HG03442 (cell line): ENCODE measurements around the gene EXOC3.
A peak's percentile ranks its signal among the peaks of the same experiment; 100 is the strongest.

ENCODE experiments used
- ATAC-seq: cut with Tn5 transposase; IDR thresholded peaks from one replicate; pipeline ENCODE4 v1.9.1; 2021; ENCODE audit warnings: mild to moderate bottlenecking, moderate library complexity; ENCODE audit not compliant: unreplicated experiment

Gene EXOC3

DNA sequence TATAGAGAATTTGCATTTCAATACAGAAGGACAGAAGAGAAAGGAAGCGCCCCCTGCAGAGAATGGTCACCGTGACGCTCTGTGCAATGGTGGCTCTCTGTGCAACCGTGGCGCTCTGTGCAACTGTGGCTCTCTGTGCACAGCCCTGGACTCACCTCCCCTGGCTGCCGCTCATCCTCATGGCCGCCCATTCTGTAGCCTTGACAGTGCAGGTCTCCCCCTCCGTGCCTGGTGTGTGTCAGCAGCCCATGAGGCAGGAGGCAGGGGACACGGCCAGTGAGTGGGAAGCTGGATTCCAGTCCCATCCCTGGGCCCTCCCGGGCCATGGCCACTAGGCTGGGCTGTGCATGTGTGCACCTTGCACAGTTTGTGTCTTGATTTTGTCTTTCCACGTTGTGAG lies 12.0 kb downstream of the EXOC3 start:
- ATAC-seq, result no peak

DNA sequence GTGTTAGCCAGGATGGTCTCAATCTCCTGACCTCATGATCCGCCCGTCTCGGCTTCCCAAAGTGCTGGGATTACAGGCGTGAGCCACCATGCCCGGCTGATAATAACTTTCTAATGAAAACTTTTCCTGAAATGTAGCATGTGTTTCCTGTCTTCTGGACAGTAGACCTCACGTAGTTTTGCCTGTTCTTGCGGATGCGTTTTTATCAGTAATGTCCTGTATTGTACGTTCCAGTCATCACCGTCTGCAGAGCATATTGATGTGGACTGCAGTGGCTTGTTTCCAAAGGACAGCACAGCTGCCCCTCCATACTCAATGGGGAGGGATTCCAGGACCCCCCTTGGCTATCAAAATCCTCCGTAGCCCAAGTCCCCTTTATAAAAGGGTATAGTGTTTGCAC lies 12.8 kb downstream of the EXOC3 start:
- ATAC-seq, result no peak

DNA sequence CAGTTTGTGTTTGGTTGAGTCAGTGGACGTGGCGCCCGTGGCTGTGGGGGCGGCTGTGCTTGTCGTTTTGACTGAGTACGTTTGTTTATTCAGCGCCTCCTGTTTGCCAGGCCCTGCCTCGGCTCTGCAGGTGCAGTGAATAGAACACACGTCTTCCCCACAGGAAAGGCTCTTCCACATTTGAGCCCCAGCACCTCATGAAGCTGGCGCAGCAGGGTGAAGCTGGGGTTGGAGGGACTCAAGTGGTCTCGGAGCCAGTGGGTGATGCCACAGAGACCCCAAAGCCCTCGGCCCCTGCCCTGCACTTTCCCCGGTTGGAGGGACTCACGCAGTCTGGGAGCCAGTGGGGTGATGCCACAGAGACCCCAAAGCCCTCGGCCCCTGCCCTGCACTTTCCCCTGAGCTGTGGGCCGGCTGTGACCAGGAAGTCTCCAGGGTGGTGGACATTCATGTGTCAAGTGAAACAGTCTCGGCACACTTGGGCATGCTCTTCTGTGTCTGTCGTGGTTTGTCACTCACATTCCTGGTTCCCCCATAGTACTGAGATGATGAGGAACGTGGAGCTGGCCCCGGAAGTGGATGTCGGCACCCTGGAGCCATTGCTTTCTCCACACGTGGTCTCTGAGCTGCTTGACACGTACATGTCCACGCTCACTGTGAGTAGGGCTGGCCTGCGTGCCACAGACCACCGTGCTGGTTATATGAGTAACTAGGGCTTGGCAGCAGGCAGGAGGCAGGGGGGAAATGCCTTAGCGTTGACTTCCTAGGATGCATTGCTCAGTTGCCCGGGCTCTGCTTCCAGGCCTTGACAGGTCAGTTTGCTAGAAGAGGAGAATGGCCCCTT lies 13.6 kb downstream of the EXOC3 start:
- ATAC-seq, result no peak

DNA sequence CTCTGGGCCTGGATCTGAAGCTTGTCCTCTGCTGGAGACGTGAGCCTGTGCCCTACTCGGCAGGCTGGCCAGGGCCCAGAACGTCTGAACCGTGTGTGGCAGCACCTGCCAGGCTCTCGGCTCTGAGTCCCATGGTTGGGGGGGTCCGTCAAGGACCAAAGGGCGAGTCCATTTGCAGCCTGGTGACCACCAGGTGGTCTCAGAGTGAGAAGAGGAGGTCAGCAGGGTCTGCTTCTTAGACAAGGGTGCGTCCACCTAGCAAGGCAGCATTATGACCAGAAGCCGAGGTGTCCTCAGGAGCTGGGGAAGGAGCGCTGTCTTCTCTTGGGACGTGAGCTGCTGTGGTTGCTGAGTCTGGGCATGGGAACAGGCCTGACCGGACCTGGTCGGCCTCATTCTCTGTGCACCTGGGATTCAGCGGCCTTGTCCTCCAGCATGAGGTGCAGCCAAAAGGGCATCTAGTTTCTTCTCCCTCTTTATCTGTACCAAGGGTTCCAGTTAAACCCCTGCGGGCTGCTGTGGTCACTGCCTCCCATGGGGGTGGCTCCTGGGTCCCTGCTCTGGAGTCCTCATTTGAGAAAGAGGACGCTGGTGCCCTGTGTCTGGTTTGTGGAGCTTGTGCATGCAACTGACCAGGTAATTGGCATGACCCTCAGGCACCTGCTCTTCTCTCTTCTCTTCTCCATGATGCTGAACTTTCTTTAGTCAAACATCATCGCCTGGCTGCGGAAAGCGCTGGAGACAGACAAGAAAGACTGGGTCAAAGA lies 14.4 kb downstream of the EXOC3 start:
- no peak for ATAC-seq

DNA sequence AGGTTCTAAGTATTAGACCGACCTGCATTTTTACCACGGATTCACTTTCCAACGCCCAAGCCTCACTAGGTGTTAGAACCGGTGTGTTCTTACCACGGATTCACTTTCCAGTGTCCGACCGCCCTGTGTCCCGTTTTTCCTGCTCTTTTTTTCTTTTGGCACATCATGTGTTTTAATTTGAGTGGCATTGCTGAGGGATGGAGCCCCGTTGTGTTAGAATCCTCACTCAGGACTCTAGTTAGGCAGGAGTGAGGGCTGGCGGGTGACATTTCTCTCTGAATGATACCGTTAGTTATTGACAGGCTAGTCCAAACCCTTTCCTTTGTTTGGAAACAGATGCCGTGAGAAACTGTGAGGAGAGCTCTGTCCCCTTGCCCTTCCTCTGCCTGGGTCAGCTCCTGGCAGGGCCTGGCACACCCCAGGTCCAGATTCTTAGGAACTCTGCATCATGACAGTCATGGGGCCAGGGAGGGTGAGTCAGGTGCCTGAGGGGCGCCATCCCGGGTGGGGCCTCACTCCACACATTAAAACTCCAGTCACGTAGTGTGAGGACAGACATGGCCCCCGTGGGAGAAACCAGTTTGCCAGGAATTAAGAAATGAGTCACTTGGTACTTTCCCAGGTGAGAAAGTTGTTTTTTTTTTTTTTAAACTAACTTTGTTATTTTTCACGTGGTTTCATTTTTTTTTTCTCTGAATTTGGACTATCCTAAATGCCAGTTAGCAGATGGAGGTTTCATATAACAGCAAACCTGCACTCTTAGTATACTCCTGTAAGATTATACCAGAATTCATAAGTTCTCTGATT lies 15.8 kb downstream of the EXOC3 start:
- peak; percentile 75 for ATAC-seq

DNA sequence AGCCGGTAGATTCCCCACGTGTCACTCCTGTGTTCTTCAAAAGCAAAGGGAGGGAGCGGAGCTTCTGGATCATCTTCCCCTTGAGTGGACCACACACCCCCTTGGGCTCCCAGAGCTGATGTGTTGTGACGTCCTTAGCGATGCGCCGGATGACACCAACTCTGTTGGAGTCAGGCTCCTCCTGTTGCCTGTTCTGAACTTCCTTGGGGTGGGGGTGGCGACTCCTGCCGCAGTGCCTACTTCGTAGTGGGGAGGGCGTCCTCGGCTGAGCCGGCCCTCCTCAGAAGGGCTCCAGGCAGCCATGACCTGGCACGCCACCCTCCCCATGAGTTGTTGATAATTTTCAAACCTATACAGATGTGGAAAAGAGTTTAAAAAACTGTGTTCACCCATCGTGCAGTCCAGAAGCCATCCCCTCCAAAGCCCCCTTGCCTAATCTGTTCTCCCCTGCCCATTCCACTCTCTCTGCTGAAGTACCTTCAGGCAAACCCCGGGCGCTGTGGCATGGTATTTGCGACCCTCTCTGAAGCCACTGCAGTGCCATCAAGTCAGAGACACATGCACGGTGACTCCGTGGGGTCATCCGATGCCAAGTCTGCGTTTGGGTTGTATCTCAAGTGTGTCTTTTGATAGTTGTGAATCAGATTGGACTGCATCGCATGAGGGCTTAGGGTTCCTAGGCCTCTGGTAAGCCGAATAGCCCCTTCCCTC lies 16.7 kb downstream of the EXOC3 start:
- no peak for ATAC-seq

DNA sequence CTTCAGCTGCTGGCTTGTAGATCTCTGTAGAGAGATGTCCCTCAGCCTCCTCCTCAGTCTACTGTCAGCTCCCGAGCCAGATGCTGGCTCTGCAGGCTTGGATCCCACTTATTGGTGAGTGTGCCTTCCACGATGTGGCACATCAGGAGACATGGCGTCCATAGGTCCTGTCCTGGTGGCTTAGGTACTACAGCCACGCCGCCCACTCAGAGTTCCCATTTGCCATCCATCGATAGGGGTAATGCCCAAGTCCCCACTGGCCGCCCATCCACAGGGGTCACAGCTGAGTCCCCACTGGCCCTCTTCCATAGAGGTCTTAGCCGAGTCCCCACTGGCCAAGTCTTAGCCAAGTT lies 17.3 kb downstream of the EXOC3 start:
- no peak for ATAC-seq

DNA sequence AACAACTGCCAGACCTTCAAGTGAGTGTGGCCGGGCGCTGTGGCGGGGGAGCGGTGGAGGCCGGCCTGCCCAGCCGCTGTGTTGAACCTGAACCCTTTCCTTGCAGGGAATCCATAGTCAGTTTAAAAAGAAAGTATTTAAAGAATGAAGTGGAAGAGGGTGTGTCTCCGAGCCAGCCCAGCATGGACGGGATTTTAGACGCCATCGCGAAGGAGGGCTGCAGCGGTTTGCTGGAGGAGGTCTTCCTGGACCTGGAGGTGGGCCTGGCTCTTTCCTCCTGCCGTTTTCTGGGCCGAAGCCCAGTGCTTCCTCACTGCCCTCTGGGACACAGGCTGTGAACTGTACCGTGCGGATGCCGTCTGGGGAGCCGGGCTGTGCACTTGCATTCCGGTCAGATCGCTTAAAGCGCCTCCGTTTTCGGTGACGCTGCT lies 19.1 kb downstream of the EXOC3 start:
- ATAC-seq, result no peak

DNA sequence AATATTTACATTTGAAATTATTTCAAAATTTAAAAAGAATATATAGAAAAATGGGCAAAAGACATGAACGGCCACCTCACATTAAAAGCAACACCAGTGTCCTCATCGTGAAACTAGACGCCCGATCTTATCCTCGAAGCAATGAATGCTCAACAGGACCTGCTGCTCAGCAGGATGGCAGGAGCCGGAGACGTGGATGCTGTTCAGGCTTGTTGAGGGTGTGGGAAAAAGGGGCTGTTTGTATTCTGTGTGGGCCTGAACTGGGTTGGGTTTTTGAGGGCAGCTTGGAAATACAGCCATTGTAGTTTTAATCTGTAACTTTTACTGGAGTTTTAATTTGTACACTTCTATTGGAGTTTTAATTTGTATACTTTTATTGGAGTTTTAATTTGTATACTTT lies 20.3 kb downstream of the EXOC3 start:
- ATAC-seq, result no peak

DNA sequence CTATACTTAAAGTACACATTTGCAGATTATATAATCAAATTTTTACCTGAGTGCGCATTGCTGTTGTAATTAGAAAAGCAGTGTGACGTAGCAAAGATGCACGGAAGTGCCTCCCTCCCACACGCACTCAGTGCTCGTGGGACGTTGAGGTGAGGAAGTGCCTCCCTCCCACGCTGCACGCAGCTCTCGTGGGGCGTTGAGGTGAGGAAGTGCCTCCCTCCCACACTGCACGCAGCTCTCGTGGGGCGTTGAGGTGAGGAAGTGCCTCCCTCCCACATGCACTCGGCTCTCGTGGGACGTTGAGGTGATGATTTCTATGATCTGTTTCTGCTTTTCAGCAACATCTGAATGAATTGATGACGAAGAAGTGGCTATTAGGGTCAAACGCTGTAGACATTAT lies 21.0 kb downstream of the EXOC3 start:
- ATAC-seq, result no peak

DNA sequence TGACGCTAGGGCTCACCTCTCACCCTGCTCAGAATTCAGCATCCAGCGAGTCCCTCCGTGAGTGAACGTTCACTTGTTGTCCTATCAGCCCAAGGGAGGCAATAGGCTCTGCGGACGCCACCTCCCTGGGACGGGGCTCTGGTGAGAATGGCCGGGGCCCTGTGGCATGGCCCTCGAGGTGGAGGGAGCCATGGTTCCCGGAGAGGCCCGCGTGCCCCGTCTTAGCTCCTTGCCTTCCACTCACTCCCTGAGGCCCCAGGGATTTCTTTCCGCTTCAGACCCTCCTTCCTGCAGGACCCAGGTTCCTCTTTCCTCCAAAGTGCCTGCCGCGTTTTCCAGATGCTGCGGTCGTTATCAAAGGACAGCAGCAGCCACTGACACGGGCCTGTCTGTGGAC lies 21.5 kb downstream of the EXOC3 start:
- no peak for ATAC-seq

DNA sequence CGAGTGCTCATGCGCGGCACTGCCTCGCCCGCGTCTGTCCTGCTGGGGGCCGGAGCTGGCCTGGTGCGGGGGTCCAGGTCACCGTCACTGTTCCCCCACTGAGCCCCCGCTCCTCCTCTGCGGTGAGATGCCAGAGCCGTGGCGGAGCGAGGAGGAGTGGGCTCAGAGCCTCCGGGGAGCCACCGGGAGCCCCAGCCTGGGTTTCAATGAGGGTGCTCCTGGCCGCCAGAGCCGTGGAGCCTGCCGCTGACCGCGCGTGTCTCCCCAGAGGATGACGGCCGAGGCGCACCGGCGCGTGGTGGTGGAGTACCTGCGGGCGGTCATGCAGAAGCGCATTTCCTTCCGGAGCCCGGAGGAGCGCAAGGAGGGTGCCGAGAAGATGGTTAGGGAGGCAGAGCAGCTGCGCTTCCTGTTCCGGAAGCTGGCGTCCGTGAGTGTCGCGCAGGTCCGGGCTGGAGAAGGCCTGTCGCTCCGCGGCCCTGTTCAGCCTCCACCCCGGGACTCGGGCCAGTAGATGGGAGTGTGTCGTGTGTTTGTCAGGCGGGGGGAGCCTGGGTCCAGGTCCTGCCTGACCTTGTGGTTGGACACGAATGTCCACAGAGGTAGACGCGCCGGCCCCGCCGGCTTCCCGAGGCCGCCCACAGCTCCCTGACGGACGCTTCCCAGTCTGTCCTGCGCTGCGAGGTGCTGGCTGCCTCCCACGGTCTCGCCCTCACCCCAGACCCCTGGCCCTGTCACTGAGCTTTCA lies 22.0 kb downstream of the EXOC3 start:
- ATAC-seq, result no peak

DNA sequence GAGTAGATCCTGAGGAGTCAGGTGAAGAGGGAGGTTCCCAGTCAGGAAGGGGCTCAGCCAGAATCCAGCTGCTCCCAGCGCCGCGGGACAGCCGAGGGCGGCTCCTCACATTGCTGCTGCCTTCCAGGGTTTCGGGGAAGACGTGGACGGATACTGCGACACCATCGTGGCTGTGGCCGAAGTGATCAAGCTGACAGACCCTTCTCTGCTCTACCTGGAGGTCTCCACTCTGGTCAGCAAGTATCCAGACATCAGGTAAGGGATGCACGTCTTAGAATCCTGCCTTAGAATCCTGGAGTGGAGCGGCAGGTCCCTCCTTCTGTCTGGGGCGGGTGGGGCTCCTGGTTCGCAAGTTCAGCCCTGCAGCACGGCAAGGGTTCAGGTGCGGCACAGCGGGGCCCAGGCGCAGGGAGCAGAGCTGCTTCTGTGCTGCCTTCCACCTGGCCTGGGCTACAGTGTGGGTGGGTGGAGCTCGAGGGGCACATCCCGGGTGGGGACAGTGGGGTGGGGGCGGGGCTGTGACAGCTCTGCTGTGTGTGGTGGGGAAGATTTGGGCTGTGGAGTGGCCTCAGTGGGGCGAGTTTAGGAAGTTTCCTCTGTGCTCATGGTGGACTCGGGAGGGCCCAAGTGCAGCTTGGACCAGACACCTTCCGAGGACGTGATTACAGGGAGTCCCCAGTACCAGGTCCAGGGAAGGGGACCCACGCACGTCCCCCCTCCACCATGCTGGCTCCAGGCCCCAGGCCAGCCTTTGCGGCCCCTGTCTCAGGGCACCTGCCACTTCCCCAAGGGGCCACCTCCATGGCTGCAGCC lies 22.8 kb downstream of the EXOC3 start:
- ATAC-seq, result no peak

DNA sequence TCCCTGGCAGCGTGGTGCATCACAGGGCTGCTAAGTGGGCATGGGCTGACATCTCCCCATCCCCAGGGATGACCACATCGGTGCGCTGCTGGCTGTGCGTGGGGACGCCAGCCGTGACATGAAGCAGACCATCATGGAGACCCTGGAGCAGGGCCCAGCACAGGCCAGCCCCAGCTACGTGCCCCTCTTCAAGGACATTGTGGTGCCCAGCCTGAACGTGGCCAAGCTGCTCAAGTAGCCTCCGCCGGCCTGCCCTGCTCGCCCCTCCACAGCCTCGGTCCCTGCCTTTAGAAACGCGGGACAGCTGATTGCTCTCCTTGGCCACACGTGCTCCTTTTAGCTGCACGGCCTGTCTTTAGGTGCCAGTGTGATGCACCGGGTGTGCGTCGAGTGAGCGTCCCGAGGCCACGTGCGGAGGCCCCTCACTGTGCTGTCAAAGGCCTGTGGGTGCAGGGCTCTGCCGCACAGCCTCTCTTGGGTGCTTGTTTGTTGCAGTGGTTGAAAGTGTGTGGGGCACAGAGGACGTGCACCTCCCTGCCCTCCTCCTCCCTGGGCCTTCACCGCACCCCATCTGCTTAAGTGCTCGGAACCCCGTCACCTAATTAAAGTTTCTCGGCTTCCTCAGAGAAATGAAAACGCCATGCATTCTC lies 23.8 kb downstream of the EXOC3 start:
- no peak for ATAC-seq

DNA sequence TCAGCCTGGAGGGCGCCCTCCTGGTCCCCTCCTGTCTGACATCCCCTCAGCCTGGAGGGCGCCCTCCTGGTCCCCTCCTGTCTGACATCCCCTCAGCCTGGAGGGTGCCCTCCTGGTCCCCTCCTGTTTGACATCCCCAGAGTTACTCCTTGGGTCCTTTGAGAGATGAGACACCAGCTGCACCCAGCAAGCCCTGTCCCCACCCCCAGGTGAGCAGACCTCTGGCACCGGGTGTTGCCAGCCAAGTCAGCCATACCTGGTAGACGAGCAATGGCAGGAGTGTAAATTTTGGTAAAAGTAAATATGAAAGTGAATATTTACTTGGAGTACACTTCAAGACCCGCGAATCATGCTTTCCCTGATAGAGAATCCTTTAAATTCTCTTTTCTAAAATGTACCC lies 25.4 kb downstream of the EXOC3 start:
- no peak for ATAC-seq

DNA sequence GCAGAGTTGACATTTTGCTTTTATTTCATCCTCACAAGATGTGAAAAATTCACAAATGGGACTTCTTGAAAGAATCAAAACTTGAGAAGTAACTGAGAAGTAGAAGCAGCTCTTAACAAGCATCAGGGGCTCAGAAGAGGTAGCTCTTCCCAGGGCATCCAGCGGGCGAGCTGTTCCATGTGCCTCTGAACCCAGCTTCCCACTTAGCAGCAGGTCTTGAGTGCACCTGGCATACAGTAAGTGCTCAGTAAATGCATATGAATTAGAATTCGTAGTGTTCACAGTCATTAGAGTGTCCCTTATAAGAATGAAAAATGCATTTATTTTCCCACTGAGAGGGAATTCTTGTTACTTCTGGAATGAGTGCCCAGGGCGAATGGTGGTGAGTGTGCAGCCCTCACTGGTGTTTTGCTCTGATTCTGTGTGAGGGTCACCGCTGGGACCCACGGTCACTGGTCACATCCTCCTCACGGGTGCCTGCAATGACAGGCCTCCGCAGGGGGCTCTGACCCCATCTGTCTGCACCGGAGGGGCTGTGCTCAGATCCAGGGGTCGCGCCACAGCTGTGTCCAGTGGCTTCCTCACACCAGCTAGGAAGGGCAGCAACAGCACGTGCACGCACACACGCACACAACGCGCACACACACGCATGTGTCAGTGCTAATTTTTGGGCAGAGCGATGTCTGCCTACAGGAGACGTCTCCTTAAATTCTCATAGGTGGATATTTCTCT lies 26.9 kb downstream of the EXOC3 start:
- ATAC-seq, result no peak

DNA sequence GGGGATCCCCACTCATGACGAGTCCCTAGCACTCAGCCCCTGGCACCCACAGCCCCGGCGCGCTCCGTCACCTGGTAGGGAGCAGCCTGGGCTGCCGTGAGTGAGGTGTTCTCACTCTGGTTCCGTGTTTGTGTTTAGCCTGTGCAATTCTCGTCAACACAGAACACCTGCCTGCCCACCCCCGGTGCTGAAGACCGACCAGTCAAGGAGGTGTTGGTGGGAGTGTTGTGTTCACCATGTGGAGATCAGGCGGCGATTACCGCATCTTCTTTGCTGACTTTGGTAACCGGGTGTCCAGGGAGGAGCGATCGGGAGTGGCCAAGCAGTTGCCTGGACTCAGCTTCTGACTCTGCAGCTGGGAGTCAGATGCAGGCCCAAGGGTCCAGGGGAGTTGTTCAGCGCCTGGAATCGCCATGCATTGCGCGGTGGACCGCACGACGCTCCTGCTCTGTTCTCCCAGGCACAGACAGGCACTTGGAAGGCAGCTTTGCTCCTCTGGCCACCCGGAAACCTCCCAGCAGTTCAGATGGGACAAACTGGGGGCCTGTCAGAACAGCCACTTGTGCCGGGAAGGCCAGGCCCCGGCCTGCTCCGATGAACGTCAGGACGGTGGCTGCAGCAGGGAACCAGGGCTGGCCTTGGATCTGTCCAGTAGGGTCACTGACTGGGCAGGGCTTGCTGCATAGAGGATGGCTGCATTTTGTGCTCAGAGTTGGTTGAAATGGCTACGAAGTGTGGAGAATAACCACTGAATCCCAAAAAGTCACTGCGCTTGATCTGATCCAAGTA lies 28.2 kb downstream of the EXOC3 start:
- ATAC-seq, result no peak

DNA sequence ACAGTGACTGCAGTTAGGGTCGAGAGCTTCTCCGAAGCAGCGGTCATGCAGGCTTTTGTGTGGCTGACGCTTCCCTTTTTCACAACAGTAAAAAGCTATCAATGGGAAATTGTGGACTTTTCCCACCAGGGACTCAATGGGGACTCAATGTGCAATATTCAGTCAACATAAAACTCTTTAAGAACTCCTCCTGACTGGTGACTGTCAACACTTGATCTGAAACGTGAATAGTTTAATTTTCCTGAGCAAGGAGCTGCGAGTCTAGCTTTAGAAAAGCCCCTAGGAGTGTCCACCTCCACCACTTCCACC lies 28.7 kb downstream of the EXOC3 start:
- ATAC-seq, result no peak
